Measurements from ENCODE around the gene TRIM39. TPM values are rescaled to one million over a fixed set of nuclear protein-coding genes. Genes with fewer than 3 reads are reported as not detected.
A peak's percentile ranks its signal among the peaks of the same experiment; 100 is the strongest.
"Not testable (repeated sequence)": the region's sequence is repeated elsewhere in the genome, so short reads cannot be mapped to it uniquely, and the experiment has no call there.

Gene TRIM39
- total RNA-seq (5.8 TPM), polyA plus RNA-seq (16.6 TPM)

GRCh38 chr6:30326526-30327231, at the start of gene TRIM39:
TSS of gene TRIM39 (plus strand) at chr6:30326927. CDS start at chr6:30329318, 2,391 bp downstream.
- Histone ChIP-seq H3K36me3 (ENCODE audit: insufficient read depth) (no peaks in the 10 kb centered on the region), H3K27ac (ENCODE audit: low read depth) (peak within 1 kb of the TSS; percentile 97), H3K4me3 (ENCODE audit: low read depth, low read length) (peak within 1 kb of the TSS; percentile 74), H3K4me1 (ENCODE audit: insufficient read depth) (no peaks in the 10 kb centered on the region)
- DNase-seq (ENCODE audit: extremely low spot score), result peak; percentile 64
- WGBS, result under 1% methylated on average over 90 of the region's 90 CpGs

GRCh38 chr6:30280988-30281387, 45.7 kb upstream of the TRIM39 start:
- WGBS, result 99% methylated on average over 1 of the region's 1 CpG
- not testable (repeated sequence) for H3K4me3 ChIP-seq (ENCODE audit: low read depth, low read length); H3K4me1 ChIP-seq (ENCODE audit: insufficient read depth)

GRCh38 chr6:30282522-30282921, 44.2 kb upstream of the TRIM39 start:
- H3K4me3 ChIP-seq (ENCODE audit: low read depth, low read length), result no peak overlapping the region
- 97% methylated on average over 2 of the region's 2 CpGs for WGBS
- no peaks in the 10 kb centered on the region for H3K36me3 ChIP-seq (ENCODE audit: insufficient read depth)
- no peak overlapping the region for H3K27ac ChIP-seq (ENCODE audit: low read depth)
- no peak for DNase-seq (ENCODE audit: extremely low spot score)
- H3K4me1 ChIP-seq (ENCODE audit: insufficient read depth), result no peaks in the 10 kb centered on the region

More at GRCh38 chr6:30280988-30281387, 45.7 kb upstream of the TRIM39 start:
- not testable (repeated sequence) for H3K27ac ChIP-seq (ENCODE audit: low read depth); DNase-seq (ENCODE audit: extremely low spot score); H3K36me3 ChIP-seq (ENCODE audit: insufficient read depth)

- WGBS, result 93% methylated on average over 1 of the region's 1 CpG
- DNase-seq (ENCODE audit: extremely low spot score), result no peak
- H3K4me1 ChIP-seq (ENCODE audit: insufficient read depth), result no peaks in the 10 kb centered on the region
- no peak overlapping the region for H3K4me3 ChIP-seq (ENCODE audit: low read depth, low read length)
- no peak overlapping the region for H3K27ac ChIP-seq (ENCODE audit: low read depth)
- H3K36me3 ChIP-seq (ENCODE audit: insufficient read depth), result peaks cover 3% of the 10 kb centered on the region
Observed at GRCh38 chr6:30283761-30284160, 43.0 kb upstream of the TRIM39 start.

GRCh38 chr6:30287139-30287538, 39.6 kb upstream of the TRIM39 start:
- WGBS, result 98% methylated on average over 1 of the region's 1 CpG

GRCh38 chr6:30295837-30296236, 30.9 kb upstream of the TRIM39 start:
- H3K4me3 ChIP-seq (ENCODE audit: low read depth, low read length), result no peak overlapping the region
- 87% methylated on average over 2 of the region's 2 CpGs for WGBS
- H3K27ac ChIP-seq (ENCODE audit: low read depth), result no peak overlapping the region
- no peaks in the 10 kb centered on the region for H3K4me1 ChIP-seq (ENCODE audit: insufficient read depth)
- H3K36me3 ChIP-seq (ENCODE audit: insufficient read depth), result no peaks in the 10 kb centered on the region
- no peak for DNase-seq (ENCODE audit: extremely low spot score)

More at GRCh38 chr6:30287139-30287538, 39.6 kb upstream of the TRIM39 start:
- no peak for DNase-seq (ENCODE audit: extremely low spot score)
- Histone ChIP-seq H3K27ac (ENCODE audit: low read depth) (no peak overlapping the region), H3K36me3 (ENCODE audit: insufficient read depth) (peaks cover 6% of the 10 kb centered on the region), H3K4me3 (ENCODE audit: low read depth, low read length) (no peak overlapping the region), H3K4me1 (ENCODE audit: insufficient read depth) (no peaks in the 10 kb centered on the region)

GRCh38 chr6:30304002-30304401, 22.7 kb upstream of the TRIM39 start:
- Histone ChIP-seq H3K27ac (ENCODE audit: low read depth) (no peak overlapping the region), H3K4me3 (ENCODE audit: low read depth, low read length) (no peak overlapping the region), H3K4me1 (ENCODE audit: insufficient read depth) (no peaks in the 10 kb centered on the region), H3K36me3 (ENCODE audit: insufficient read depth) (no peaks in the 10 kb centered on the region)
- 96% methylated on average over 2 of the region's 2 CpGs for WGBS
- DNase-seq (ENCODE audit: extremely low spot score), result no peak

GRCh38 chr6:30311101-30311500, 15.6 kb upstream of the TRIM39 start:
- no peak for DNase-seq (ENCODE audit: extremely low spot score)
- Histone ChIP-seq H3K4me1 (ENCODE audit: insufficient read depth) (peaks cover 1% of the 10 kb centered on the region), H3K27ac (ENCODE audit: low read depth) (no peak overlapping the region), H3K4me3 (ENCODE audit: low read depth, low read length) (no peak overlapping the region), H3K36me3 (ENCODE audit: insufficient read depth) (peaks cover 3% of the 10 kb centered on the region)
- 75% methylated on average over 3 of the region's 3 CpGs for WGBS

GRCh38 chr6:30311671-30312070, 15.1 kb upstream of the TRIM39 start:
- WGBS, result 93% methylated on average over 1 of the region's 1 CpG
- Histone ChIP-seq H3K27ac (ENCODE audit: low read depth) (no peak overlapping the region), H3K4me1 (ENCODE audit: insufficient read depth) (peaks cover 1% of the 10 kb centered on the region), H3K4me3 (ENCODE audit: low read depth, low read length) (no peak overlapping the region), H3K36me3 (ENCODE audit: insufficient read depth) (peaks cover 3% of the 10 kb centered on the region)
- no peak for DNase-seq (ENCODE audit: extremely low spot score)

GRCh38 chr6:30312266-30312665, 14.5 kb upstream of the TRIM39 start:
- Histone ChIP-seq H3K36me3 (ENCODE audit: insufficient read depth) (peaks cover 3% of the 10 kb centered on the region), H3K4me3 (ENCODE audit: low read depth, low read length) (no peak overlapping the region), H3K27ac (ENCODE audit: low read depth) (no peak overlapping the region), H3K4me1 (ENCODE audit: insufficient read depth) (peaks cover 1% of the 10 kb centered on the region)
- WGBS, result 95% methylated on average over 2 of the region's 2 CpGs
- DNase-seq (ENCODE audit: extremely low spot score), result no peak

GRCh38 chr6:30312676-30313321, 13.9 kb upstream of the TRIM39 start:
- WGBS, result 100% methylated on average over 1 of the region's 1 CpG
- H3K27ac ChIP-seq (ENCODE audit: low read depth), result no peak overlapping the region
- H3K36me3 ChIP-seq (ENCODE audit: insufficient read depth), result peaks cover 3% of the 10 kb centered on the region
- H3K4me1 ChIP-seq (ENCODE audit: insufficient read depth), result peaks cover 1% of the 10 kb centered on the region
- no peak overlapping the region for H3K4me3 ChIP-seq (ENCODE audit: low read depth, low read length)
- no peak for DNase-seq (ENCODE audit: extremely low spot score)

GRCh38 chr6:30315156-30315555, 11.6 kb upstream of the TRIM39 start:
- WGBS, result 94% methylated on average over 3 of the region's 3 CpGs
- no peak for DNase-seq (ENCODE audit: extremely low spot score)
- no peaks in the 10 kb centered on the region for H3K4me1 ChIP-seq (ENCODE audit: insufficient read depth)
- H3K36me3 ChIP-seq (ENCODE audit: insufficient read depth), result peaks cover 3% of the 10 kb centered on the region
- H3K27ac ChIP-seq (ENCODE audit: low read depth), result no peak overlapping the region
- no peak overlapping the region for H3K4me3 ChIP-seq (ENCODE audit: low read depth, low read length)

- WGBS, result 81% methylated on average over 6 of the region's 6 CpGs
- no peaks in the 10 kb centered on the region for H3K4me1 ChIP-seq (ENCODE audit: insufficient read depth)
- H3K27ac ChIP-seq (ENCODE audit: low read depth), result no peak overlapping the region
- H3K4me3 ChIP-seq (ENCODE audit: low read depth, low read length), result no peak overlapping the region
- no peak for DNase-seq (ENCODE audit: extremely low spot score)
- H3K36me3 ChIP-seq (ENCODE audit: insufficient read depth), result peaks cover 3% of the 10 kb centered on the region
Observed at GRCh38 chr6:30317913-30318589, 8.7 kb upstream of the TRIM39 start.
